GM21360 (cell line): ENCODE measurements around the gene RHO.

Source experiments
- ATAC-seq: cut with Tn5 transposase; IDR thresholded peaks from one replicate; pipeline ENCODE4 v1.9.1; 2021; ENCODE audit warnings: mild to moderate bottlenecking, moderate library complexity; ENCODE audit not compliant: unreplicated experiment

RHO gene

GRCh38 chr3:129558081-129558771, 29.8 kb downstream of the RHO start:
- ATAC-seq = no peak

- ATAC-seq = no peak
Observed at GRCh38 chr3:129558772-129559564, 30.5 kb downstream of the RHO start.

GRCh38 chr3:129559565-129560079, 31.2 kb downstream of the RHO start:
- no peak for ATAC-seq

GRCh38 chr3:129560269-129560787, 31.9 kb downstream of the RHO start:
- no peak for ATAC-seq

- no peak for ATAC-seq
Observed at GRCh38 chr3:129560911-129561594, 32.6 kb downstream of the RHO start.

GRCh38 chr3:129561619-129562248, 33.3 kb downstream of the RHO start:
- no peak for ATAC-seq

GRCh38 chr3:129562803-129563202, 34.4 kb downstream of the RHO start:
- no peak for ATAC-seq

GRCh38 chr3:129563332-129563731, 34.9 kb downstream of the RHO start:
- no peak for ATAC-seq

- no peak for ATAC-seq
Observed at GRCh38 chr3:129563850-129564535, 35.6 kb downstream of the RHO start.

- no peak for ATAC-seq
Observed at GRCh38 chr3:129564981-129565644, 36.7 kb downstream of the RHO start.

- ATAC-seq = no peak
Observed at GRCh38 chr3:129565902-129566301, 37.5 kb downstream of the RHO start.

- ATAC-seq = no peak
Observed at GRCh38 chr3:129567176-129567705, 38.8 kb downstream of the RHO start.

GRCh38 chr3:129567939-129568338, 39.5 kb downstream of the RHO start:
- no peak for ATAC-seq

GRCh38 chr3:129569856-129570255, 41.4 kb downstream of the RHO start:
- ATAC-seq = no peak

GRCh38 chr3:129571605-129572547, 43.4 kb downstream of the RHO start:
- ATAC-seq = no peak

GRCh38 chr3:129572603-129573002, 44.2 kb downstream of the RHO start:
- ATAC-seq = no peak

- ATAC-seq = no peak
Observed at GRCh38 chr3:129573493-129573892, 45.1 kb downstream of the RHO start.

- ATAC-seq = no peak
Observed at GRCh38 chr3:129574206-129574605, 45.8 kb downstream of the RHO start.
